H9 (cell line): ENCODE data around the gene PCDHGC3. TPM values are rescaled to one million over a fixed set of nuclear protein-coding genes. Genes with fewer than 3 reads are reported as not detected.

ENCODE experiments used
- DNase-seq: peaks from one replicate; pipeline ENCODE4 v3.0.0-alpha.2; 2017
- H2AFZ ChIP-seq: one replicate; pipeline ENCODE4 v1.6.1; 2013; ENCODE audit warnings: mild to moderate bottlenecking, low read length, control low read depth, moderate library complexity
- H2AK5ac ChIP-seq: 2 replicates; pipeline ENCODE4 v1.6.1; 2013; ENCODE audit warnings: low read length, control low read depth, mixed read lengths; ENCODE audit not compliant: insufficient read length
- H2BK120ac ChIP-seq: one replicate; pipeline ENCODE4 v1.6.1; 2013; ENCODE audit warnings: low read depth, mild to moderate bottlenecking, low read length, control low read depth, inconsistent platforms; ENCODE audit not compliant: poor library complexity, severe bottlenecking
- H2BK12ac ChIP-seq: 2 replicates; pipeline ENCODE4 v1.6.1; 2013; ENCODE audit warnings: low read length, control low read depth, mixed read lengths, low read depth; ENCODE audit not compliant: insufficient read length
- H2BK15ac ChIP-seq: 2 replicates; pipeline ENCODE4 v1.6.1; 2013; ENCODE audit warnings: low read depth, low read length, control low read depth
- H2BK20ac ChIP-seq: one replicate; pipeline ENCODE4 v1.6.1; 2013; ENCODE audit warnings: low read depth, mild to moderate bottlenecking, low read length, control low read depth, inconsistent platforms; ENCODE audit not compliant: poor library complexity, severe bottlenecking
- H2BK5ac ChIP-seq: 2 replicates; pipeline ENCODE4 v1.6.1; 2013; ENCODE audit warnings: low read length, control low read depth, mixed read lengths; ENCODE audit not compliant: insufficient read length
- H3K14ac ChIP-seq: 2 replicates; pipeline ENCODE4 v1.6.1; 2013; ENCODE audit warnings: low read length, control low read depth; ENCODE audit not compliant: insufficient read depth
- H3K18ac ChIP-seq: 2 replicates; pipeline ENCODE4 v1.6.1; 2013; ENCODE audit warnings: low read depth, mild to moderate bottlenecking, mixed read lengths, low read length, control low read depth; ENCODE audit not compliant: insufficient read length
- H3K23ac ChIP-seq: 2 replicates; pipeline ENCODE4 v1.6.1; 2013; ENCODE audit warnings: low read length, control low read depth, mixed read lengths, low read depth; ENCODE audit not compliant: insufficient read length
- H3K23me2 ChIP-seq: 2 replicates; pipeline ENCODE4 v1.6.1; 2013; ENCODE audit warnings: low read depth, mild to moderate bottlenecking, mixed read lengths, low read length, control low read depth; ENCODE audit not compliant: insufficient read length, poor library complexity, severe bottlenecking
- H3K27ac ChIP-seq: 2 replicates; pipeline ENCODE4 v1.5.1; 2013; ENCODE audit warnings: low read length, control low read depth, mixed read lengths, low read depth; ENCODE audit not compliant: insufficient read length
- H3K27me3 ChIP-seq: 2 replicates; pipeline ENCODE4 v1.6.1; 2013; ENCODE audit warnings: low read length, control low read depth, inconsistent platforms; ENCODE audit not compliant: insufficient read depth
- H3K4ac ChIP-seq: 2 replicates; pipeline ENCODE4 v1.6.1; 2013; ENCODE audit warnings: low read depth, mild to moderate bottlenecking, control low read depth, inconsistent platforms, low read length, moderate library complexity
- H3K4me1 ChIP-seq: 2 replicates; pipeline ENCODE4 v1.6.1; 2013; ENCODE audit warnings: low read length, control low read depth, inconsistent platforms; ENCODE audit not compliant: insufficient read depth
- H3K4me2 ChIP-seq: 2 replicates; pipeline ENCODE4 v1.6.1; 2013; ENCODE audit warnings: low read length, control low read depth, mixed read lengths; ENCODE audit not compliant: insufficient read length, insufficient read depth
- H3K56ac ChIP-seq: 2 replicates; pipeline ENCODE4 v1.6.1; 2013; ENCODE audit warnings: low read depth, mild to moderate bottlenecking, mixed read lengths, low read length, control low read depth; ENCODE audit not compliant: insufficient read length
- H3K79me1 ChIP-seq: 2 replicates; pipeline ENCODE4 v1.6.1; 2013; ENCODE audit warnings: low read depth, mild to moderate bottlenecking, moderate library complexity, low read length, control low read depth, inconsistent platforms; ENCODE audit not compliant: insufficient read depth, poor library complexity, severe bottlenecking
- H3K79me2 ChIP-seq: 2 replicates; pipeline ENCODE4 v1.6.1; 2013; ENCODE audit warnings: low read length, control low read depth, inconsistent platforms; ENCODE audit not compliant: insufficient read depth
- H3K9ac ChIP-seq: 2 replicates; pipeline ENCODE4 v1.6.1; 2013; ENCODE audit warnings: low read length, control low read depth, mixed read lengths; ENCODE audit not compliant: insufficient read length; ENCODE audit errors: extremely low read depth
- H3K9me3 ChIP-seq: one replicate; pipeline ENCODE4 v1.6.1; 2013; ENCODE audit warnings: low read depth, low read length, inconsistent platforms; ENCODE audit not compliant: control insufficient read depth
- H3T11ph ChIP-seq: one replicate; pipeline ENCODE4 v1.6.1; 2013; ENCODE audit warnings: mild to moderate bottlenecking, low read length, control low read depth, inconsistent platforms
- H4K20me1 ChIP-seq: one replicate; pipeline ENCODE4 v1.6.1; 2013; ENCODE audit not compliant: control insufficient read depth, insufficient read length, insufficient read depth
- H4K5ac ChIP-seq: 2 replicates; pipeline ENCODE4 v1.6.1; 2013; ENCODE audit warnings: low read depth, mild to moderate bottlenecking, mixed read lengths, low read length, control low read depth; ENCODE audit not compliant: insufficient read length
- H4K8ac ChIP-seq: replicated peaks from 2 replicates; pipeline ENCODE4 v1.6.1; 2013; ENCODE audit warnings: low read length, control low read depth, mixed read lengths, low read depth; ENCODE audit not compliant: insufficient read length
- H4K91ac ChIP-seq: 2 replicates; pipeline ENCODE4 v1.6.1; 2013; ENCODE audit warnings: low read depth, mild to moderate bottlenecking, moderate library complexity, mixed read lengths, low read length, control low read depth; ENCODE audit not compliant: insufficient read length
- H3K27ac Mint-ChIP-seq, 3 experiments: 2 replicates in 2 of 3; 3 replicates in 1 of 3; pipeline ENCODE4 v1.8.0; 2020 to 2021; ENCODE audit warnings: mixed read lengths in 3 of 3, mild to moderate bottlenecking in 1 of 3, moderate library complexity in 1 of 3
- H3K27me3 Mint-ChIP-seq: 2 replicates; pipeline ENCODE4 v1.8.0; 2021; ENCODE audit warnings: low read depth, mild to moderate bottlenecking, moderate library complexity, mixed read lengths
- H3K36me3 Mint-ChIP-seq, 3 experiments: 2 replicates in 2 of 3; 3 replicates in 1 of 3; pipeline ENCODE4 v1.8.0; 2020 to 2021; ENCODE audit warnings: low read depth in 3 of 3, mixed read lengths in 3 of 3; ENCODE audit not compliant: insufficient read depth in 1 of 3
- H3K4me1 Mint-ChIP-seq, 2 experiments: 2 replicates each; pipeline ENCODE4 v1.8.0; 2020; ENCODE audit warnings: mixed read lengths in 2 of 2
- H3K4me3 Mint-ChIP-seq, 2 experiments: 2 replicates in 1 of 2; 3 replicates in 1 of 2; pipeline ENCODE4 v1.8.0; 2020 to 2021; ENCODE audit warnings: mild to moderate bottlenecking in 2 of 2, mixed read lengths in 2 of 2, moderate library complexity in 1 of 2
- H3K9me3 Mint-ChIP-seq, 2 experiments: 2 replicates in 1 of 2; 3 replicates in 1 of 2; pipeline ENCODE4 v1.8.0; 2020; ENCODE audit warnings: mild to moderate bottlenecking in 2 of 2, mixed read lengths in 2 of 2, moderate library complexity in 1 of 2
- WGBS: extraction: QIAGEN DNeasy Blood & Tissue Kit; methylation state at CpG from one replicate; pipeline ENCODE4 v1.1.7; 2013; ENCODE audit warnings: missing lambda C conversion rate, low lambda C conversion rate, mixed read lengths; ENCODE audit not compliant: insufficient read length; ENCODE audit errors: extremely low coverage; 5-methylcytosine and 5-hydroxymethylcytosine counted together
- total RNA-seq: library from RNA; stranded (reverse); gene quantifications from 2 replicates; pipeline ENCODE4 v1.2.1, GENCODE V29; 2021
- TF ChIP-seq, protein P1 (sequence below): fragments of 200-600 bp; sonication (generic); conservative IDR thresholded peaks from 3 replicates; pipeline ENCODE4 v1.8.0; 2021; ENCODE audit warnings: antibody characterized with exemption, mild to moderate bottlenecking

Gene PCDHGC3
- total RNA-seq, 1 experiment from 2014 or later = 19.8 TPM

DNA sequence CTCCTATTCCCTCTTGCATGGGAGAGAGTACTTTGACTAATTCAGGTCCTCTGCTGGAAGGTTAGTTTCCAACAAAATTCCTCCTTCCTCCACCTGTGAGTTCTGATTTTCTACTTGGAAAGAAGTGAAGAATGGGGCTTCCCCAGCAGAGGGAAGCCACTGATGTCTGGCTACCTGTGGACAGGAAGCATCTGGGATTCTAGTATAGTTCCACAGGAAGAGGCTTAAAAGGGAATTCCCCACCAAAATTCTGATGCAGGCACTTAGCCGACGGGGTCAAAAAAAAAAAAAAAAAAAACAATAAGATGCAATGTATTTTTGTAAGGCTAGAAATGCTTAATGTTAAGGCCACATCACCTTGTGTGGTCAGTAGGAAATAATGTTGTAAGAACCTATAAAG is 46.5 kb downstream of the PCDHGC3 start:
- Histone ChIP-seq H3K27me3 (no peaks in the 10 kb centered on the region), H3K18ac (no peak overlapping the region), H3K79me2 (no peaks in the 10 kb centered on the region), H2BK12ac (no peak overlapping the region), H2AFZ (no peak overlapping the region), H4K5ac (no peak overlapping the region), H3K27ac (no peak overlapping the region), H3T11ph (no peak overlapping the region), H3K4me2 (no peak overlapping the region), H3K14ac (no peak overlapping the region), H3K23ac (no peak overlapping the region), H3K56ac (no peak overlapping the region), H2BK20ac (no peak overlapping the region), H3K4me1 (no peaks in the 10 kb centered on the region; the same call in none of the 2 replicates), H4K91ac (no peak overlapping the region), H3K23me2 (no peaks in the 10 kb centered on the region), H4K20me1 (no peaks in the 10 kb centered on the region), H2BK5ac (no peak overlapping the region), H3K9ac (no peak overlapping the region), H2BK120ac (no peak overlapping the region), H4K8ac (no peak overlapping the region), H2AK5ac (no peak overlapping the region), H3K4ac (no peak overlapping the region), H3K79me1 (peaks cover 2% of the 10 kb centered on the region), H2BK15ac (no peak overlapping the region), H3K9me3 (no peaks in the 10 kb centered on the region)
- Mint-ChIP-seq H3K9me3 (no peaks in the 10 kb centered on the region), H3K4me1 (peaks cover 16 to 20% of the 10 kb centered on the region in 2 experiments), H3K36me3 (peaks cover 35 to 96% (median 59%) of the 10 kb centered on the region in 3 experiments; a peak in 6 of 7 replicates), H3K27ac (peak overlapping the region in 1 of 3 experiments; percentile 52; a peak in 2 of 7 replicates), H3K27me3 (no peaks in the 10 kb centered on the region; the same call in 1 of the 2 replicates), H3K4me3 (no peak overlapping the region)
- DNase-seq = no peak
- no CpG with 5 or more reads among the region's 2 CpGs for WGBS
- TF ChIP-seq, protein P1, sequence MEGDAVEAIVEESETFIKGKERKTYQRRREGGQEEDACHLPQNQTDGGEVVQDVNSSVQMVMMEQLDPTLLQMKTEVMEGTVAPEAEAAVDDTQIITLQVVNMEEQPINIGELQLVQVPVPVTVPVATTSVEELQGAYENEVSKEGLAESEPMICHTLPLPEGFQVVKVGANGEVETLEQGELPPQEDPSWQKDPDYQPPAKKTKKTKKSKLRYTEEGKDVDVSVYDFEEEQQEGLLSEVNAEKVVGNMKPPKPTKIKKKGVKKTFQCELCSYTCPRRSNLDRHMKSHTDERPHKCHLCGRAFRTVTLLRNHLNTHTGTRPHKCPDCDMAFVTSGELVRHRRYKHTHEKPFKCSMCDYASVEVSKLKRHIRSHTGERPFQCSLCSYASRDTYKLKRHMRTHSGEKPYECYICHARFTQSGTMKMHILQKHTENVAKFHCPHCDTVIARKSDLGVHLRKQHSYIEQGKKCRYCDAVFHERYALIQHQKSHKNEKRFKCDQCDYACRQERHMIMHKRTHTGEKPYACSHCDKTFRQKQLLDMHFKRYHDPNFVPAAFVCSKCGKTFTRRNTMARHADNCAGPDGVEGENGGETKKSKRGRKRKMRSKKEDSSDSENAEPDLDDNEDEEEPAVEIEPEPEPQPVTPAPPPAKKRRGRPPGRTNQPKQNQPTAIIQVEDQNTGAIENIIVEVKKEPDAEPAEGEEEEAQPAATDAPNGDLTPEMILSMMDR = no peak
